ENCODE measurements around the gene ANP32E.

- TF ChIP-seq CTCF (IDR thresholded peaks at IDR 0.05) (no peak), POLR2A (IDR thresholded peaks at IDR 0.05) (no peak), POLR2AphosphoS5 (IDR thresholded peaks at IDR 0.05) (no peak)
Observed at GRCh38 chr1:150237746-150238145, 1.8 kb upstream of the ANP32E start.
